ENCODE data around the gene HOXC6.

Gene HOXC6

GRCh38 chr12:54054742-54055194 lies 26.5 kb downstream of the HOXC6 start:
- TF ChIP-seq MZF1 (tag by site-specific recombination; IDR thresholded peaks at IDR 0.05; ENCODE audit: borderline replicate concordance) (0 out of 2 replicates have a peak, but pooled peaks have one; percentile 1), ZBTB10 (tag by site-specific recombination; IDR thresholded peaks at IDR 0.05) (peak; percentile 86), ZBTB17 (tag by site-specific recombination; IDR thresholded peaks at IDR 0.05) (0 out of 2 replicates have a peak, but pooled peaks have one; percentile 5), ZNF501 (tag by site-specific recombination; IDR thresholded peaks at IDR 0.05) (0 out of 2 replicates have a peak, but pooled peaks have one; percentile 13), ZNF600 (tag by site-specific recombination; IDR thresholded peaks at IDR 0.05) (peak; percentile 42; the same call in 1 of the 2 replicates), ZNF777 (tag by site-specific recombination; IDR thresholded peaks at IDR 0.05; ENCODE audit: borderline replicate concordance) (no peak), RBAK (tag by site-specific recombination; IDR thresholded peaks at IDR 0.05) (no peak), ZBTB8A (tag by site-specific recombination; IDR thresholded peaks at IDR 0.05) (0 out of 2 replicates have a peak, but pooled peaks have one; percentile 3), ZNF677 (tag by site-specific recombination; IDR thresholded peaks at IDR 0.05) (no peak), ZNF2 (tag by site-specific recombination; IDR thresholded peaks at IDR 0.05) (peak; percentile 29; the same call in 1 of the 2 replicates), ZNF561 (tag by site-specific recombination; IDR thresholded peaks at IDR 0.05; ENCODE audit: borderline replicate concordance) (0 out of 2 replicates have a peak, but pooled peaks have one; percentile 4), ZNF391 (tag by site-specific recombination; IDR thresholded peaks at IDR 0.05; ENCODE audit: borderline replicate concordance, low read depth) (0 out of 2 replicates have a peak, but pooled peaks have one; percentile 2), ZSCAN16 (tag by site-specific recombination; IDR thresholded peaks at IDR 0.05) (0 out of 2 replicates have a peak, but pooled peaks have one; percentile 6), ELK4 (IDR thresholded peaks at IDR 0.05; ENCODE audit: borderline replicate concordance, low read depth, low read length) (no peak), ZIC2 (tag by site-specific recombination; IDR thresholded peaks at IDR 0.05) (no peak)
- H3K4me1 ChIP-seq (ENCODE audit: control insufficient read depth, insufficient read depth, low read length), result peaks cover 74% of the 10 kb centered on the region
- no peaks in the 10 kb centered on the region for H3K9me3 ChIP-seq (ENCODE audit: control insufficient read depth, insufficient read depth, low read depth, low read length)
- POLR2A ChIA-PET, result interaction anchor here (0.6 to 3.3 kb wide), 7 partner anchors 10 to 84 kb away, joined by 3 to 18 read pairs (median 8); no protein-coding TSS in a partner anchor
- H3K27ac ChIP-seq (ENCODE audit: extremely low read depth, low read depth, low read length), result peak overlapping the region; percentile 99
- peaks cover under 1 to 19% of the 10 kb centered on the region in 2 experiments; a peak in 2 of 3 replicates for H3K36me3 ChIP-seq (ENCODE audit: control insufficient read depth in 2 of 2, insufficient read depth in 1 of 2, low read length in 2 of 2)
- CTCF ChIA-PET, result interaction anchor here (1.0 to 2.6 kb wide), 5 partner anchors 22 to 160 kb away, joined by 3 to 12 read pairs (median 8); partner anchors contain the start of gene HOXC5
- peak overlapping the region; percentile 54 for H3K4me3 ChIP-seq (ENCODE audit: low read depth, low read length)

DNA sequence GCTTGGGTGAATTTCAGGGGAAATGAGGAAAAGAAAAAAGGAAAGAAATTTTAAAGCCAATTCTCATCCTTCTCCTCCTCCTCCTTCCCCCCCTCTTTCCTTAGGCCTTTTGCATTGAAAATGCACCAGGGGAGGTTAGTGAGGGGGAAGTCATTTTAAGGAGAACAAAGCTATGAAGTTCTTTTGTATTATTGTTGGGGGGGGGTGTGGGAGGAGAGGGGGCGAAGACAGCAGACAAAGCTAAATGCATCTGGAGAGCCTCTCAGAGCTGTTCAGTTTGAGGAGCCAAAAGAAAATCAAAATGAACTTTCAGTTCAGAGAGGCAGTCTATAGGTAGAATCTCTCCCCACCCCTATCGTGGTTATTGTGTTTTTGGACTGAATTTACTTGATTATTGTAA lies 27.3 kb downstream of the HOXC6 start:
- ChIA-PET POLR2A (interaction anchor here (1.4 kb wide), 1 partner anchor 16 kb away, joined by 3 read pairs; no protein-coding TSS in a partner anchor), CTCF (interaction anchor here (0.7 to 2.6 kb wide), 5 partner anchors 23 to 134 kb away, joined by 3 to 12 read pairs (median 4); partner anchors contain the start of gene HOXC5)
- Histone ChIP-seq H3K9me3 (ENCODE audit: control insufficient read depth, insufficient read depth, low read depth, low read length) (no peaks in the 10 kb centered on the region), H3K36me3 (ENCODE audit: control insufficient read depth in 2 of 2, insufficient read depth in 1 of 2, low read length in 2 of 2) (peaks cover 0 to 19% of the 10 kb centered on the region in 2 experiments; a peak in 1 of 3 replicates), H3K4me3 (ENCODE audit: low read depth, low read length) (0 out of 2 replicates have a peak overlapping the region, but pooled peaks have one; percentile 4), H3K4me1 (ENCODE audit: control insufficient read depth, insufficient read depth, low read length) (peaks cover 74% of the 10 kb centered on the region), H3K27ac (ENCODE audit: extremely low read depth, low read depth, low read length) (peak overlapping the region; percentile 21; the same call in 1 of the 2 replicates)
- TF ChIP-seq BCL11A (tag by site-specific recombination; IDR thresholded peaks at IDR 0.05; ENCODE audit: low read depth) (no peak), ZNF555 (tag by site-specific recombination; conservative IDR thresholded peaks at IDR 0.05) (no peak), ZNF510 (tag by site-specific recombination; IDR thresholded peaks at IDR 0.05; ENCODE audit: insufficient replicate concordance) (no peak), ZFHX2 (tag by site-specific recombination; conservative IDR thresholded peaks at IDR 0.05) (peak; percentile 69), ZNF449 (tag by site-specific recombination; IDR thresholded peaks at IDR 0.05) (no peak), KLF16 (tag by site-specific recombination; IDR thresholded peaks at IDR 0.05) (no peak), ZIC2 (tag by site-specific recombination; IDR thresholded peaks at IDR 0.05) (no peak), ZXDB (tag by site-specific recombination; IDR thresholded peaks at IDR 0.05) (no peak), EGR2 (tag by site-specific recombination; IDR thresholded peaks at IDR 0.05; ENCODE audit: low read depth) (peak; percentile 82), ZNF629 (tag by site-specific recombination; IDR thresholded peaks at IDR 0.05) (no peak), ZNF221 (tag by site-specific recombination; IDR thresholded peaks at IDR 0.05; ENCODE audit: borderline replicate concordance) (no peak), ZNF302 (tag by site-specific recombination; IDR thresholded peaks at IDR 0.05; ENCODE audit: low read depth) (no peak)
- TF ChIP-seq, protein P1, sequence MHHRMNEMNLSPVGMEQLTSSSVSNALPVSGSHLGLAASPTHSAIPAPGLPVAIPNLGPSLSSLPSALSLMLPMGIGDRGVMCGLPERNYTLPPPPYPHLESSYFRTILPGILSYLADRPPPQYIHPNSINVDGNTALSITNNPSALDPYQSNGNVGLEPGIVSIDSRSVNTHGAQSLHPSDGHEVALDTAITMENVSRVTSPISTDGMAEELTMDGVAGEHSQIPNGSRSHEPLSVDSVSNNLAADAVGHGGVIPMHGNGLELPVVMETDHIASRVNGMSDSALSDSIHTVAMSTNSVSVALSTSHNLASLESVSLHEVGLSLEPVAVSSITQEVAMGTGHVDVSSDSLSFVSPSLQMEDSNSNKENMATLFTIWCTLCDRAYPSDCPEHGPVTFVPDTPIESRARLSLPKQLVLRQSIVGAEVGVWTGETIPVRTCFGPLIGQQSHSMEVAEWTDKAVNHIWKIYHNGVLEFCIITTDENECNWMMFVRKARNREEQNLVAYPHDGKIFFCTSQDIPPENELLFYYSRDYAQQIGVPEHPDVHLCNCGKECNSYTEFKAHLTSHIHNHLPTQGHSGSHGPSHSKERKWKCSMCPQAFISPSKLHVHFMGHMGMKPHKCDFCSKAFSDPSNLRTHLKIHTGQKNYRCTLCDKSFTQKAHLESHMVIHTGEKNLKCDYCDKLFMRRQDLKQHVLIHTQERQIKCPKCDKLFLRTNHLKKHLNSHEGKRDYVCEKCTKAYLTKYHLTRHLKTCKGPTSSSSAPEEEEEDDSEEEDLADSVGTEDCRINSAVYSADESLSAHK (tag by site-specific recombination; IDR thresholded peaks at IDR 0.05), result no peak
